NCI-H2196 (cell line): Measurements from ENCODE around the gene SAMD14.
A peak's percentile ranks its signal among the peaks of the same experiment; 100 is the strongest.
"Not testable (repeated sequence)": the region's sequence is repeated elsewhere in the genome, so short reads cannot be mapped to it uniquely, and the experiment has no call there.

Experiments used
- DNase-seq: peaks from one replicate; lab custom pipeline; 2025; ENCODE audit not compliant: unreplicated experiment; lab: John Stamatoyannopoulos, UW

SAMD14 gene

GRCh38 chr17:50076591-50077235, 53.2 kb downstream of the SAMD14 start:
- no peak for DNase-seq

- no peak for DNase-seq
These were observed 53.8 kb downstream of the SAMD14 start for GRCh38 chr17:50076221-50076590.

- DNase-seq = no peak
These were observed 54.4 kb downstream of the SAMD14 start for GRCh38 chr17:50075446-50076032.

- no peak for DNase-seq
These were observed 55.7 kb downstream of the SAMD14 start for GRCh38 chr17:50074227-50074626.

GRCh38 chr17:50072925-50073324, 57.0 kb downstream of the SAMD14 start:
- DNase-seq = no peak

- DNase-seq = no peak
These were observed 57.8 kb downstream of the SAMD14 start for GRCh38 chr17:50072130-50072529.

GRCh38 chr17:50071692-50072091, 58.3 kb downstream of the SAMD14 start:
- no peak for DNase-seq

GRCh38 chr17:50070908-50071680, 58.9 kb downstream of the SAMD14 start:
- DNase-seq = no peak

GRCh38 chr17:50067996-50068395, 62.0 kb downstream of the SAMD14 start:
- no peak for DNase-seq

GRCh38 chr17:50066995-50067394, 63.0 kb downstream of the SAMD14 start:
- no peak for DNase-seq

- no peak for DNase-seq
These were observed 64.9 kb downstream of the SAMD14 start for GRCh38 chr17:50065056-50065455.

GRCh38 chr17:50064253-50065001, 65.5 kb downstream of the SAMD14 start:
- no peak for DNase-seq

- DNase-seq = no peak
These were observed 66.3 kb downstream of the SAMD14 start for GRCh38 chr17:50063561-50064252.

GRCh38 chr17:50062293-50063243, 67.4 kb downstream of the SAMD14 start:
- DNase-seq = peak; percentile 85

- not testable (repeated sequence) for DNase-seq
These were observed 68.3 kb downstream of the SAMD14 start for GRCh38 chr17:50061713-50062045.

GRCh38 chr17:50060951-50061712, 68.8 kb downstream of the SAMD14 start:
- peak; percentile 56 for DNase-seq
